Measurements from ENCODE around the gene SLAIN2. TPM values are rescaled to one million over a fixed set of nuclear protein-coding genes. Genes with fewer than 3 reads are reported as not detected.
"Not testable (repeated sequence)": the region's sequence is repeated elsewhere in the genome, so short reads cannot be mapped to it uniquely, and the experiment has no call there.

The SLAIN2 gene
- 10 to 100 TPM; 70.2 to 98.5 TPM for total RNA-seq

GRCh38 chr4:48340965-48341775 is at the start of gene SLAIN2:
TSS of gene SLAIN2 (plus strand) at chr4:48341529. CDS start at chr4:48341740, 211 bp downstream.
- peak within 1 kb of the TSS; percentile 95 to 98 for H3K9ac ChIP-seq (ENCODE audit: low read depth in 2 of 2, low read length in 2 of 2)
- TF ChIP-seq, protein P1, sequence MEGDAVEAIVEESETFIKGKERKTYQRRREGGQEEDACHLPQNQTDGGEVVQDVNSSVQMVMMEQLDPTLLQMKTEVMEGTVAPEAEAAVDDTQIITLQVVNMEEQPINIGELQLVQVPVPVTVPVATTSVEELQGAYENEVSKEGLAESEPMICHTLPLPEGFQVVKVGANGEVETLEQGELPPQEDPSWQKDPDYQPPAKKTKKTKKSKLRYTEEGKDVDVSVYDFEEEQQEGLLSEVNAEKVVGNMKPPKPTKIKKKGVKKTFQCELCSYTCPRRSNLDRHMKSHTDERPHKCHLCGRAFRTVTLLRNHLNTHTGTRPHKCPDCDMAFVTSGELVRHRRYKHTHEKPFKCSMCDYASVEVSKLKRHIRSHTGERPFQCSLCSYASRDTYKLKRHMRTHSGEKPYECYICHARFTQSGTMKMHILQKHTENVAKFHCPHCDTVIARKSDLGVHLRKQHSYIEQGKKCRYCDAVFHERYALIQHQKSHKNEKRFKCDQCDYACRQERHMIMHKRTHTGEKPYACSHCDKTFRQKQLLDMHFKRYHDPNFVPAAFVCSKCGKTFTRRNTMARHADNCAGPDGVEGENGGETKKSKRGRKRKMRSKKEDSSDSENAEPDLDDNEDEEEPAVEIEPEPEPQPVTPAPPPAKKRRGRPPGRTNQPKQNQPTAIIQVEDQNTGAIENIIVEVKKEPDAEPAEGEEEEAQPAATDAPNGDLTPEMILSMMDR (IDR thresholded peaks at IDR 0.05) = peak; percentile 18
- intact Hi-C loops (cut with DNase I) = no loop called here
- H3K4me3 ChIP-seq = peak within 1 kb of the TSS; percentile 90
- H3K27ac ChIP-seq = peak within 1 kb of the TSS; percentile 96
- no peaks in the 10 kb centered on the region for H3K4me1 ChIP-seq
- DNase-seq = peak; percentile 100
- no peaks in the 10 kb centered on the region for H3K36me3 ChIP-seq
- H3K9me3 ChIP-seq = no peaks in the 10 kb centered on the region
- no peaks in the 10 kb centered on the region for H3K27me3 ChIP-seq

GRCh38 chr4:48292218-48292790 is 49.0 kb upstream of the SLAIN2 start:
- H3K4me3 ChIP-seq; H3K27ac ChIP-seq; H3K9me3 ChIP-seq; DNase-seq; H3K9ac ChIP-seq (ENCODE audit: low read depth in 2 of 2, low read length in 2 of 2); H3K27me3 ChIP-seq; H3K4me1 ChIP-seq; intact Hi-C loops (cut with DNase I); H3K36me3 ChIP-seq: not testable (repeated sequence)

DNA sequence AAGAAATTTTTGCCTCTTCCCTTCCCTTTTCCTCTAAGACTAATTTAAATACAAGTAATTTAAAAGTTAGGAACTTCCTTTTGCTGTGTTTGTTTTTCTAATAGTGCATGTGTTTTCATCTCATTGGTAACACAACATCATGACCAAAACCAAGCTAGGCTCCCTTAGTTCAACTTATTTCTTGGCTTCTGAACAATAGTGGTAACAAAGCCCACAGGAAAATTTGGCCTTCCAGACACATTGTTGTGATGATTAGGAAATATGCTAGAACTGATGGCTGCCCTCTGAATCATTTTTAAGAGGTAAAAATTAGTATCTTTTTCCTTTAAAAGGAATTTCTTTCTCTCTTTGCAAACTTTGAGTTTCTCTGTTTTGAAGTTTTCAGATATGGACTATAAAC is 46.2 kb upstream of the SLAIN2 start:
- intact Hi-C loops (cut with DNase I) = no loop called here
- Histone ChIP-seq H3K4me1 (no peaks in the 10 kb centered on the region), H3K4me3 (no peak overlapping the region), H3K36me3 (no peaks in the 10 kb centered on the region), H3K9me3 (no peaks in the 10 kb centered on the region), H3K9ac (ENCODE audit: low read depth in 2 of 2, low read length in 2 of 2) (no peak overlapping the region), H3K27ac (no peak overlapping the region), H3K27me3 (no peaks in the 10 kb centered on the region)
- TF ChIP-seq, protein P1 (IDR thresholded peaks at IDR 0.05) = no peak
- DNase-seq = no peak

GRCh38 chr4:48296365-48296764 is 45.0 kb upstream of the SLAIN2 start:
- intact Hi-C loops (cut with DNase I) = no loop called here
- no peak for DNase-seq
- Histone ChIP-seq H3K27ac (no peak overlapping the region), H3K9ac (ENCODE audit: low read depth in 2 of 2, low read length in 2 of 2) (no peak overlapping the region), H3K4me1 (no peaks in the 10 kb centered on the region), H3K36me3 (no peaks in the 10 kb centered on the region), H3K27me3 (no peaks in the 10 kb centered on the region), H3K4me3 (no peak overlapping the region), H3K9me3 (no peaks in the 10 kb centered on the region)
- TF ChIP-seq, protein P1 (IDR thresholded peaks at IDR 0.05) = no peak

DNA sequence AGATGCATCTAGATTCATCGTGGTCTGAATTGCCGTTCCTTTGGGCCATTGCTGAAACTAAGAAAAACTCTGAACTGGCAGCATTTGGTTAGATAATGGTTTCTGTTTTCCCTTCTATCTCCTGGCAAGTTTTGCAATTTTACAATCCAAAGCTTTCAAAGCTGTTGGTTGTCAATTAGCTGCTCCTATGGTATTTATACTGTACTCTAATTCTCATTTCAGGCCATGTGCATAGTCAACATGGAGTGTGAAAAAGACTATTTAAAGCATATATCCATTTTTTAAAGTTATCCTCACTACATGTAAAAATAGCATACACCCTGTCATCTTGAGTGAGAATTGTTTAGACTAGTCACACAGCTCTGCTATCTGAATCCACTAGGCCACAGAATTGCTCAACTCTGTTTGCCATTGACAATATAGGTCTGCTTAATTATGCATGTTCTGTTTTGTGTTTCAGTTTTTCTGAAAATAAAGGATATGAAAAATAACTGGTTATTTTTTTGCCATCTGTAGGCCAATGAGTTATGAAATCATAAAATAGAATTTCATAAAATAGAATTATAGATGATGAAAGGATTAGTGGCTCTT is 44.0 kb upstream of the SLAIN2 start:
- H3K27me3 ChIP-seq = no peaks in the 10 kb centered on the region
- no peak overlapping the region for H3K9ac ChIP-seq (ENCODE audit: low read depth in 2 of 2, low read length in 2 of 2)
- no peak overlapping the region for H3K4me3 ChIP-seq
- intact Hi-C loops (cut with DNase I) = no loop called here
- no peak overlapping the region for H3K27ac ChIP-seq
- no peak for DNase-seq
- H3K36me3 ChIP-seq = no peaks in the 10 kb centered on the region
- TF ChIP-seq, protein P1 (IDR thresholded peaks at IDR 0.05) = no peak
- H3K4me1 ChIP-seq = no peaks in the 10 kb centered on the region
- no peaks in the 10 kb centered on the region for H3K9me3 ChIP-seq

GRCh38 chr4:48299560-48299959 is 41.8 kb upstream of the SLAIN2 start:
- H3K4me1 ChIP-seq = no peaks in the 10 kb centered on the region
- H3K27me3 ChIP-seq = no peaks in the 10 kb centered on the region
- no peak overlapping the region for H3K4me3 ChIP-seq
- H3K9ac ChIP-seq (ENCODE audit: low read depth in 2 of 2, low read length in 2 of 2) = no peak overlapping the region
- H3K36me3 ChIP-seq = no peaks in the 10 kb centered on the region
- intact Hi-C loops (cut with DNase I) = no loop called here
- no peaks in the 10 kb centered on the region for H3K9me3 ChIP-seq
- DNase-seq = no peak
- no peak overlapping the region for H3K27ac ChIP-seq
- TF ChIP-seq, protein P1 (IDR thresholded peaks at IDR 0.05) = no peak
